ENCODE results near the gene CAMK1.

GRCh38 chr3:9750556-9751411 lies 19.0 kb downstream of the CAMK1 start:
- TF ChIP-seq CTCF (IDR thresholded peaks at IDR 0.05) (no peak), POLR2A (IDR thresholded peaks at IDR 0.05) (no peak), POLR2AphosphoS5 (IDR thresholded peaks at IDR 0.05; ENCODE audit: insufficient read depth in 1 of 2, low read depth in 1 of 2) (no peak)
